GM10248 (cell line): ENCODE data around the gene TDRKH.

Experiments
- CTCF ChIA-PET: fragments of 300-600 bp; sonication (Branson Sonifier 250); formaldehyde crosslinking; extraction: SDS; loops from one replicate; lab custom pipeline; 2021; ENCODE audit warnings: antibody characterized with exemption; lab: Yijun Ruan, JAX
- POLR2A ChIA-PET: fragments of 350-650 bp; sonication (Branson Sonifier 250); formaldehyde crosslinking; extraction: SDS; loops from one replicate; lab custom pipeline; 2020; ENCODE audit warnings: antibody characterized with exemption; lab: Yijun Ruan, JAX
- DNase-seq: peaks from one replicate; pipeline ENCODE4 v3.0.0; 2012; ENCODE audit errors: extremely low spot score
- TF ChIP-seq, protein P1 (sequence below): IDR thresholded peaks from 2 replicates; pipeline ENCODE4 v1.5.1; 2012; ENCODE audit warnings: mild to moderate bottlenecking, low read depth; ENCODE audit errors: extremely low read depth, missing control alignments, control extremely low read depth

The TDRKH gene

DNA sequence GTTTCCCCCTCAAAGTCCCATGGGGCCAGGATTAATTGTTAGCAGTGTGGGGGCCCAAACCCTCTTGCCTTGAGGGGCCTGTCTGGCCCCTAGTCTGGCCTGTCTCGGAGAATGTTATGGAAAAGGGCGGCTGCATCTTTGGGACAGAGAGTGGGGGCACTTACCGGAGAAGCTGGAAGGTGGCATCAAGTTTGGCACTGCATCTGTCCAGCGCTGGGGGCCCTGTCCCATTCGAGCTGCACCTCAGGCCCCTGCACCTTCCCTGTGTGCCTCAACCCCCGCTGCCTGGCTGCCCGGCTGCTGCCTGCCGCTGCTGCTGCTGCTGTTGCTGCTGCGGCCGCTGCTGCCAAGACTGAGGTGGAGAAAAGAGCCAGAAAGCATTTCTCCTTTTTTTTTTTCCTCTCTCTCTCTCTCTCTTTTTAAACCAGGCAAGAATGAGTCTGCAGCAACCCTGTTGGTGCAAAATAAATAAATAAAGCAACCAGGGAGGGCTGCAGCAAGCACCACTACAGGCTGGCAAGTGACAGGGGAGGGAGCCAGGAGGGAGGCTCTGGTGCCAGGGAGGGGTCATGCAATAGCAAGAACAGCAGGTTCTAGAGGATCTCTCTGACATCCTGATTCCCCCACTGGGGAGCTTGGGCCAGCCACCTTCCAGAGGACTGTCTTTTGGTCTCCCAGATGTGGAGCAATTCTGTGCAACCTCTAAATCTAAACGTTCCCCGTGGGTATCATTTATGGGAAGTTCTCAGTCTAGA lies 14.9 kb upstream of the TDRKH start, which contains the start of gene LINGO4:
LINGO4 (minus strand) TSS at position 354 of the 755 bp plus-strand sequence. CDS start 2,715 bp downstream, outside the sequence.
- no peak for DNase-seq
- TF ChIP-seq, protein P1, sequence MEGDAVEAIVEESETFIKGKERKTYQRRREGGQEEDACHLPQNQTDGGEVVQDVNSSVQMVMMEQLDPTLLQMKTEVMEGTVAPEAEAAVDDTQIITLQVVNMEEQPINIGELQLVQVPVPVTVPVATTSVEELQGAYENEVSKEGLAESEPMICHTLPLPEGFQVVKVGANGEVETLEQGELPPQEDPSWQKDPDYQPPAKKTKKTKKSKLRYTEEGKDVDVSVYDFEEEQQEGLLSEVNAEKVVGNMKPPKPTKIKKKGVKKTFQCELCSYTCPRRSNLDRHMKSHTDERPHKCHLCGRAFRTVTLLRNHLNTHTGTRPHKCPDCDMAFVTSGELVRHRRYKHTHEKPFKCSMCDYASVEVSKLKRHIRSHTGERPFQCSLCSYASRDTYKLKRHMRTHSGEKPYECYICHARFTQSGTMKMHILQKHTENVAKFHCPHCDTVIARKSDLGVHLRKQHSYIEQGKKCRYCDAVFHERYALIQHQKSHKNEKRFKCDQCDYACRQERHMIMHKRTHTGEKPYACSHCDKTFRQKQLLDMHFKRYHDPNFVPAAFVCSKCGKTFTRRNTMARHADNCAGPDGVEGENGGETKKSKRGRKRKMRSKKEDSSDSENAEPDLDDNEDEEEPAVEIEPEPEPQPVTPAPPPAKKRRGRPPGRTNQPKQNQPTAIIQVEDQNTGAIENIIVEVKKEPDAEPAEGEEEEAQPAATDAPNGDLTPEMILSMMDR: no peak
- CTCF ChIA-PET: no interaction called here
- POLR2A ChIA-PET: no interaction called here

DNA sequence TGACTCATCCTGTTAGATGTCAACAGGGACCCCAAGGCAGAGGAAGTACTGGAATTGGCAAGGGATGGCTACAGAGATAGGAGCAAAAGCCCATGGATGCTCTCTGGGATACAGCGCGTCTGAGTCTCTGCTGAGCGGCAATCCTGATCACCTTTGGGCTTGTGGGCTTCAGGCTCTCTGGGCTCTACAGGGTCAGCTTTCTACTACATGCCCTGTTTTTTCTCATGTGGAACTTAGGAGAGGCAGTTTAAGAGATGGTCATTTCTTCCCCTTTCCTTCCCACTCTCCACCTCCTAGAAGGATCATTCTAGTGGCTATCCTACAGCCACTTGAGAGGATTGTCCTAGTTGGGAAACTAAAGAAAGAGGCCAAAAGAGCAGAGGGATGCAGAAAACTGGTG lies 13.6 kb upstream of the TDRKH start:
- DNase-seq: no peak
- TF ChIP-seq, protein P1: no peak
- ChIA-PET CTCF (no interaction called here), POLR2A (no interaction called here)

DNA sequence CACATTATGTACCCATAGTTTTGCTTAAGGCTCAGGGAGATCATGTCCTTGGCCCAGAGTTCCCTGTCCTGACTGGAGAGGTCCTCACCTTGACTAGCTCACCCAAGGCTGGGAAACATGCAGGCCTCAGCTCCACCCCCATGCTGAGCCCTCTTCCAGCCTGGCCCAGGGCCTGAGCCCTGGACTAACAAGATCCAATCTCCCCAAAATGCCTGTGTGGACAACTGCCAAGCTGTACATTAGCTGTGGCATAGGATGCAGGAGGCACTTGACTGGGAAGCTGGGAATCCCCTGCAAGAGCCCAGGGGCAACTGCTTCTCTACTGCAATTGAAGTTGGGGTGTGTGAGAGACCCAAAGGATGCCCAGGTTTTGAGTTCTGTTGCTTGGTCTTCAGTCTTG lies 12.9 kb upstream of the TDRKH start:
- TF ChIP-seq, protein P1: no peak

DNA sequence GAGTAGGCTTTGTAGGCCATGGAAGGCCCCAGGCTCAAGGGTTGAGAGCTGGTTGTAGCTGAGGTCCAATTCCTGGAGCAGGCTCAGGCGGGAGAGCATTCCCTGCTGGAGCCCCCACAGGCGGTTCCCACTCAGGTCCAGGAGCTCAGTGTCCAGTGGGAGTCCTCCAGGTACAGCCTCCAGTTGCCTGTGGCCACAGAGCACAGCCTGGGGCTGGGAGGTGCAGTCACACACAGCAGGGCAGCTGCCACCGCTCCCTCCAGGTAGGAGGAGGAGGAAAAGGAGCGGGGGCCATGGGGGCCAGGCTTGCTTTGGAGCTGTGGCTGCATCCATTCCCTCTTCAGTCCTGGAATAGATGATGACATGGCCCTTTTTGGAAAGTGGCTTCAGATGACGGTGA lies 12.1 kb upstream of the TDRKH start:
- DNase-seq: no peak
- TF ChIP-seq, protein P1: no peak
- POLR2A ChIA-PET: no interaction called here
- CTCF ChIA-PET: interaction anchor here (0.7 to 1.1 kb wide), 2 partner anchors 9 to 12 kb away, joined by 4 to 5 read pairs; partner anchors contain the start of gene TDRKH

More for the DNA sequence above, 12.9 kb upstream of the TDRKH start:
- POLR2A ChIA-PET: no interaction called here
- CTCF ChIA-PET: interaction anchor here (0.7 kb wide), 1 partner anchor 13 kb away, joined by 4 read pairs; the partner anchor contains the start of gene TDRKH
- no peak for DNase-seq

DNA sequence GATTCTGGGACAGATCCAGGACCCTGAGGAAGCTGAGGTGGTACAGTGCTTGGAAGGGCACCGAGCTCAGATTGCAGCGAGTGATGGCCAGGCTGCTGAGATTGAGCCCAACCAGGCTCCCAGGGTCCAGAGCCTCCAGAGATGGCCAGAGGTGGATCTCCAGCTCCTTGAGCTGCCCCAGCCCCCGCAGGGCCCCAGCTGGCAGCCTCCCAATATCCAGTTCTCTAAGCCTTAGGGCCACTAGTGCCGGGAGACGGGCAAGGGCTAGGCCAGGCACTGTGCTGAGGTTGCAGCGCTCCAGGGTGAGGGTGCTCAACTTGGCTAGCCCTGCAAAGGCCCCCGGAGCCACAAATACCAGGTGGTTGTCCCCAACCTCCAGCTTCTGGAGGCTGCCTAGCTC lies 11.5 kb upstream of the TDRKH start:
- TF ChIP-seq, protein P1: no peak
- POLR2A ChIA-PET: no interaction called here
- CTCF ChIA-PET: interaction anchor here (1.1 kb wide), 1 partner anchor 9 kb away, joined by 5 read pairs; no protein-coding TSS in a partner anchor
- no peak for DNase-seq

DNA sequence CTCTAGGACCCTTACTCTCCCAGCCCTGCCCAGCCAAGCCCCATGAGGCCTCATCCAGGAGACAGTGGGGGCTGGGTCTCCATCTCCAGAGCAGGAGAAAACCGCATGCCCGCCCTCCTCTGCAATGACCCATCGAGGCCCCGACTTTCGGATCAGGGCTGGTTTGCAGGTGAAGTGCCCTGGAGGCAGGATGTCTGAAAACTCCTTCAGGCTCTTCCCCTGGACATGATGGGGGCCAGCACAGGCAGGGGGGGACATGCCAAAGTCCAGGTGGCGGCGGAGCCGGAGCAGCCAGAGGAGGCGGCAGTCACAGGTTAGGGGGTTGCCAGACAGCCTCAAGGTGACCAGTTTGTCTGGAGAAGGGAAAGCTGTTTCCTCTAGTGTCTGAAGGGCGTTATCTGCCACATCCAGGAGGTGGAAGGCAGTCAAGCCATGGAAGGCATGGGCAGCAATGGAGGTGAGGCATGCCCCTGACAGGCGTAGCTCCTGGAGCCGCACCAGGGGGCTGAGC lies 11.1 kb upstream of the TDRKH start:
- CTCF ChIA-PET: interaction anchor here (1.1 kb wide), 1 partner anchor 10 kb away, joined by 5 read pairs; no protein-coding TSS in a partner anchor
- no peak for DNase-seq
- POLR2A ChIA-PET: no interaction called here
- TF ChIP-seq, protein P1: no peak
